HepG2 (cell line): ENCODE data around the gene ATG5. TPM values are rescaled to one million over a fixed set of nuclear protein-coding genes. Genes with fewer than 3 reads are reported as not detected.

Experiments
- ATAC-seq: fragments of 200-7000 bp; cut with Tn5 transposase; 3 replicates; pipeline ENCODE4 v1.9.1; 2020; ENCODE audit warnings: mild to moderate bottlenecking, moderate library complexity
- BruUV-seq: library from RNA; stranded (reverse); fragments of 400-500 nt; replicated peaks from 2 replicates; lab custom pipeline; 2021; lab: Mats Ljungman, UMichigan
- CTCF ChIA-PET: fragments of 300-600 bp; formaldehyde crosslinking; extraction: SDS; loops from one replicate; lab custom pipeline; 2021; ENCODE audit warnings: low total read pairs, inconsistent platforms, low intra/inter-chr PET ratio; lab: Yijun Ruan, JAX
- POLR2A ChIA-PET: fragments of 350-600 bp; sonication (Branson Sonifier 250); formaldehyde crosslinking; loops from one replicate; lab custom pipeline; 2020; ENCODE audit warnings: antibody characterized with exemption, inconsistent platforms; lab: Yijun Ruan, JAX
- DNase-seq: peaks from one replicate; pipeline ENCODE4 v3.0.0-alpha.2; 2015; ENCODE audit warnings: low spot score
- FAIRE-seq: peaks from 3 replicates; lab custom pipeline; 2011; peaks lifted over from hg19 to GRCh38; lab: Jason Lieb, UNC
- H2AFZ ChIP-seq: one replicate; pipeline ENCODE4 v1.6.1; 2011; ENCODE audit warnings: low read length, inconsistent platforms
- H3K27ac ChIP-seq: fragments of 300-600 bp; 3 replicates; pipeline ENCODE4 v1.8.0; 2011; ENCODE audit warnings: mixed run types, mild to moderate bottlenecking, mixed read lengths, low read length, inconsistent platforms; ENCODE audit not compliant: insufficient read depth; ENCODE audit errors: extremely low read length
- H3K27me3 ChIP-seq, 2 experiments: fragments of 200-600 bp in 1 of 2; 2 replicates in 1 of 2; 3 replicates in 1 of 2; pipeline versions ENCODE4 v1.6.0 to v1.8.0; 2011; ENCODE audit warnings: low read length in 2 of 2, mild to moderate bottlenecking in 2 of 2, moderate library complexity in 2 of 2, inconsistent platforms in 1 of 2; ENCODE audit not compliant: insufficient read depth in 2 of 2, control insufficient read depth in 1 of 2
- H3K36me3 ChIP-seq, 2 experiments: fragments of 200-600 bp in 1 of 2; replicated peaks in 1 of 2; 2 replicates in 1 of 2; 3 replicates in 1 of 2; pipeline versions ENCODE4 v1.5.1 to v1.8.0; 2011; ENCODE audit warnings: low read length in 2 of 2, inconsistent platforms in 1 of 2; ENCODE audit not compliant: insufficient read depth in 2 of 2, control insufficient read depth in 1 of 2
- H3K4me1 ChIP-seq: 2 replicates; pipeline ENCODE4 v1.5.1; 2012; ENCODE audit warnings: low read length, inconsistent platforms; ENCODE audit not compliant: insufficient read depth
- H3K4me2 ChIP-seq: 2 replicates; pipeline ENCODE4 v1.6.0; 2011; ENCODE audit warnings: low read depth, low read length, inconsistent platforms
- H3K4me3 ChIP-seq, 3 experiments: fragments of 200-600 bp in 1 of 3; sonication (generic), shearing (Covaris generic) in 1 of 3; replicated peaks in 1 of 3; 2 replicates each; pipeline ENCODE4 v1.5.1; 2011 to 2016; ENCODE audit warnings: low read length in 3 of 3, inconsistent platforms in 2 of 3, low read depth in 2 of 3, mild to moderate bottlenecking in 2 of 3, control low read depth in 1 of 3, mixed read lengths in 1 of 3; ENCODE audit not compliant: insufficient read depth in 1 of 3
- H3K79me2 ChIP-seq: one replicate; pipeline ENCODE4 v1.6.1; 2011; ENCODE audit warnings: low read length, inconsistent platforms; ENCODE audit not compliant: insufficient read depth
- H3K9ac ChIP-seq: 2 replicates; pipeline ENCODE4 v1.6.0; 2011; ENCODE audit warnings: mild to moderate bottlenecking, low read depth, low read length, inconsistent platforms; ENCODE audit not compliant: insufficient read depth
- H3K9me3 ChIP-seq: 2 replicates; pipeline ENCODE4 v1.5.1; 2012; ENCODE audit warnings: mild to moderate bottlenecking, low read length
- H4K20me1 ChIP-seq: 2 replicates; pipeline ENCODE4 v1.6.0; 2011; ENCODE audit warnings: inconsistent platforms, mild to moderate bottlenecking, low read length, moderate library complexity; ENCODE audit not compliant: insufficient read depth
- ARID4A ChIP-seq: sonication (generic); formaldehyde crosslinking; IDR thresholded peaks from 2 replicates; pipeline ENCODE4 v1.5.0; 2020; ENCODE audit warnings: mild to moderate bottlenecking, missing genetic modification reagents, borderline replicate concordance
- ATF7 ChIP-seq, 2 experiments: fragments of 450-650 bp in 1 of 2; sonication (generic) in 1 of 2; formaldehyde crosslinking in 1 of 2; IDR thresholded peaks; 2 replicates each; pipeline versions ENCODE4 v1.4.0 to v1.6.1; 2016 to 2020; ENCODE audit warnings: antibody characterized with exemption in 1 of 2, mild to moderate bottlenecking in 1 of 2, missing genetic modification reagents in 1 of 2
- HOXA9 ChIP-seq: sonication (generic); formaldehyde crosslinking; IDR thresholded peaks from 2 replicates; pipeline ENCODE4 v1.8.1; 2022; ENCODE audit warnings: missing genetic modification reagents, mild to moderate bottlenecking, moderate library complexity, borderline replicate concordance
- MEIS2 ChIP-seq: sonication (generic); formaldehyde crosslinking; IDR thresholded peaks from 2 replicates; pipeline ENCODE4 v1.9.0; 2021; ENCODE audit warnings: mild to moderate bottlenecking, missing genetic modification reagents
- NPAS2 ChIP-seq: sonication (generic); formaldehyde crosslinking; IDR thresholded peaks from 2 replicates; pipeline ENCODE4 v1.8.0; 2022; ENCODE audit warnings: mild to moderate bottlenecking, missing genetic modification reagents, borderline replicate concordance
- PATZ1 ChIP-seq: sonication (generic); formaldehyde crosslinking; IDR thresholded peaks from 2 replicates; pipeline ENCODE4 v1.4.0; 2020; ENCODE audit warnings: missing genetic modification reagents
- PHF21A ChIP-seq: sonication (generic); formaldehyde crosslinking; IDR thresholded peaks from 2 replicates; pipeline ENCODE4 v1.5.0; 2020; ENCODE audit warnings: mild to moderate bottlenecking, missing genetic modification reagents
- SMYD3 ChIP-seq: sonication (generic); formaldehyde crosslinking; IDR thresholded peaks from 2 replicates; pipeline ENCODE4 v1.8.1; 2023; ENCODE audit warnings: mild to moderate bottlenecking, missing genetic modification reagents
- SOX6 ChIP-seq, 2 experiments: fragments of 450-650 bp in 1 of 2; sonication (generic) in 1 of 2; formaldehyde crosslinking in 1 of 2; IDR thresholded peaks; 2 replicates each; pipeline versions ENCODE4 v1.4.0 to v1.6.1; 2017 to 2020; ENCODE audit warnings: antibody characterized with exemption in 1 of 2, mild to moderate bottlenecking in 1 of 2, missing genetic modification reagents in 1 of 2
- ZBTB10 ChIP-seq: sonication (generic); formaldehyde crosslinking; IDR thresholded peaks from 2 replicates; pipeline ENCODE4 v1.4.0; 2020; ENCODE audit warnings: missing genetic modification reagents, borderline replicate concordance
- ZFP82 ChIP-seq: sonication (generic); formaldehyde crosslinking; IDR thresholded peaks from 2 replicates; pipeline ENCODE4 v1.5.1; 2020; ENCODE audit warnings: mild to moderate bottlenecking, missing genetic modification reagents, borderline replicate concordance
- ZNF766 ChIP-seq: sonication (generic); formaldehyde crosslinking; IDR thresholded peaks from 2 replicates; pipeline ENCODE4 v1.5.0; 2020; ENCODE audit warnings: missing genetic modification reagents, borderline replicate concordance
- WGBS: methylation state at CpG from one replicate; pipeline ENCODE4 v1.1.6; 2017; ENCODE audit warnings: low lambda C conversion rate; 5-methylcytosine and 5-hydroxymethylcytosine counted together
- in situ Hi-C: cut with HindIII; loops from 2 replicates; pipeline ENCODE4 v1.10.0; 2017; ENCODE audit warnings: low pct_unique_long_range_greater_than_20kb; ENCODE audit not compliant: extremely low pct_ligation_motif_present
- intact Hi-C: fragments of 100-400 bp; cut with micrococcal nuclease; formaldehyde crosslinking; loops from one replicate; pipeline ENCODE4 v1.10.0; 2022; ENCODE audit not compliant: unreplicated experiment
- polyA plus RNA-seq, 8 experiments: library from polyadenylated mRNA; depleted of rRNA in 3 of 8; stranded (reverse) in 7 of 8; unstranded in 1 of 8; fragments of >200 nt; fragmentation: Illumina TruSeq in 4 of 8; extraction: Trizol in 4 of 8; gene quantifications; 2 replicates each; pipeline versions ENCODE4 v1.2.1 to v1.2.3, GENCODE V29; 2011 to 2016; ENCODE audit warnings: low read depth in 4 of 8, missing spikeins in 1 of 8, mixed read lengths in 1 of 8; ENCODE audit not compliant: insufficient read depth in 1 of 8
- total RNA-seq, 5 experiments: library from RNA; depleted of rRNA; stranded (reverse); fragments of >200 nt; fragmentation: Illumina TruSeq; extraction: Trizol; gene quantifications; 2 replicates each; pipeline ENCODE4 v1.2.3, GENCODE V29; 2016; ENCODE audit warnings: low read depth in 1 of 5

Gene ATG5
- total and polyA plus RNA-seq, 2 of the 13 experiments (the other 11 are each of a cell fraction or from before 2014, with no cell fraction given) = 21.3 to 48.0 TPM

- TF ChIP-seq ARID4A (CRISPR knock-in tag) = no peak
These were observed 178.1 kb downstream of the ATG5 start (continued) for GRCh38 chr6:106147476-106147875.

DNA sequence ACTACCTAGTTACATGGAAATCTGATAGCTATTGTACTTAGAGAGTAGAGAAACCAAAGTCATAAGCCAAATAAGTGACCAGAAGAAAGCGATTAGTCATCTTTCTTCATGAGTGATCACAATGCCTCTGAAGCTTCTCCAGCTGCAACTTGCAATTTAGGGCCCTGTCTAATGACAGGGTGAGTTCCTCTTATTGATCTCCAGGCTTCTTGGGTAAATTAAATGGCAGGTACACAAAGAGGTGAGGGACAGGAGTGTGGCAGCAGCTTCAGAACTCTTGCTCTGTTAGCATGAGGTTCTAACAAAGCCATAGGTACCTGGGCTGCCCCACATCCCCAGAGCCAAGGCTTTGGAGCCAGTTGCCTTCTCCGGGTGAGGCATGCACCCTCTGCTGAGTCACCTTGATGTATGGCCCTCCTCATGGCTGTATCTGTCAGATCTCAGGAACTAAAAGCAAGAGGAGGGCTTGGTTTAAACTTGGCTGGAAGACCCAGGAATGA is 178.7 kb downstream of the ATG5 start:
- no peak for FAIRE-seq
- H3K9me3 ChIP-seq = no peaks in the 10 kb centered on the region
- H3K9ac ChIP-seq = no peak overlapping the region
- no peak overlapping the region for H3K4me3 ChIP-seq
- H3K4me2 ChIP-seq = no peak overlapping the region
- no peak overlapping the region for H3K27ac ChIP-seq
- in situ Hi-C loops = no loop called here
- CTCF ChIA-PET = no interaction called here
- no peaks in the 10 kb centered on the region for H3K4me1 ChIP-seq
- TF ChIP-seq NPAS2 (CRISPR knock-in tag) (no peak), ZNF766 (CRISPR knock-in tag) (no peak), HOXA9 (CRISPR knock-in tag) (no peak), PATZ1 (no peak), MEIS2 (CRISPR knock-in tag) (no peak), ATF7 (IDR thresholded peaks at IDR 0.05) (no peak), ATF7 (CRISPR knock-in tag; IDR thresholded peaks at IDR 0.05) (no peak), SMYD3 (no peak), ZFP82 (CRISPR knock-in tag) (no peak), PHF21A (no peak), ZBTB10 (CRISPR knock-in tag) (no peak), SOX6 (IDR thresholded peaks at IDR 0.05) (no peak), SOX6 (CRISPR knock-in tag; IDR thresholded peaks at IDR 0.05) (no peak)
- no peak for DNase-seq
- no peaks in the 10 kb centered on the region for H3K36me3 ChIP-seq
- POLR2A ChIA-PET = no interaction called here
- no peak for ATAC-seq
- no peaks in the 10 kb centered on the region for H3K79me2 ChIP-seq
- BruUV-seq = no TSS peak
- intact Hi-C loops = no loop called here
- peaks cover 4 to 27% of the 10 kb centered on the region in 2 experiments; a peak in 4 of 5 replicates for H3K27me3 ChIP-seq
- H4K20me1 ChIP-seq = no peaks in the 10 kb centered on the region
- H2AFZ ChIP-seq = no peak overlapping the region
- 55% methylated on average over 2 of the region's 2 CpGs for WGBS
